Stimulated activated CD8-positive, alpha-beta memory T cell treated with anti-CD3 and anti-CD28 coated beads, Interleukin-4, amount 100 ng/mL, for 1 hour (primary cell): ENCODE results near the gene ASTN2.

ENCODE experiments used
- DNase-seq, 2 donors: peaks; one replicate each; pipeline ENCODE4 v3.0.0-alpha.2; 2020; ENCODE audit warnings: low read depth in 2 of 2, low spot score in 1 of 2

ASTN2 gene

GRCh38 chr9:117122953-117123352 lies 291.9 kb downstream of the ASTN2 start:
- no peak for DNase-seq

GRCh38 chr9:117122102-117122501 lies 292.8 kb downstream of the ASTN2 start:
- DNase-seq = no peak

GRCh38 chr9:117121316-117121715 lies 293.5 kb downstream of the ASTN2 start:
- DNase-seq = no peak

GRCh38 chr9:117120061-117120460 lies 294.8 kb downstream of the ASTN2 start:
- DNase-seq = no peak

GRCh38 chr9:117116084-117116483 lies 298.8 kb downstream of the ASTN2 start:
- DNase-seq = no peak

GRCh38 chr9:117114768-117115167 lies 300.1 kb downstream of the ASTN2 start:
- no peak for DNase-seq

- DNase-seq = no peak
Observed at GRCh38 chr9:117104716-117105495, 310.0 kb downstream of the ASTN2 start.

GRCh38 chr9:117104206-117104605 lies 310.7 kb downstream of the ASTN2 start:
- no peak for DNase-seq

GRCh38 chr9:117103438-117104110 lies 311.3 kb downstream of the ASTN2 start:
- DNase-seq = no peak

GRCh38 chr9:117101008-117101407 lies 313.8 kb downstream of the ASTN2 start:
- no peak for DNase-seq

- DNase-seq = no peak
Observed at GRCh38 chr9:117098331-117098730, 316.5 kb downstream of the ASTN2 start.

GRCh38 chr9:117097761-117098160 lies 317.1 kb downstream of the ASTN2 start:
- no peak for DNase-seq

- no peak for DNase-seq
Observed at GRCh38 chr9:117096138-117096537, 318.7 kb downstream of the ASTN2 start.

- DNase-seq = no peak
Observed at GRCh38 chr9:117095081-117095480, 319.8 kb downstream of the ASTN2 start.

- no peak for DNase-seq
Observed at GRCh38 chr9:117093891-117094844, 320.7 kb downstream of the ASTN2 start.

- no peak for DNase-seq
Observed at GRCh38 chr9:117092582-117092981, 322.3 kb downstream of the ASTN2 start.

- DNase-seq = no peak
Observed at GRCh38 chr9:117091529-117091928, 323.3 kb downstream of the ASTN2 start.

GRCh38 chr9:117088786-117089185 lies 326.1 kb downstream of the ASTN2 start:
- no peak for DNase-seq

GRCh38 chr9:117088140-117088539 lies 326.7 kb downstream of the ASTN2 start:
- no peak for DNase-seq

- no peak for DNase-seq
Observed at GRCh38 chr9:117084221-117084620, 330.6 kb downstream of the ASTN2 start.

GRCh38 chr9:117083559-117083958 lies 331.3 kb downstream of the ASTN2 start:
- no peak for DNase-seq
